Activated CD4-positive, alpha-beta T cell treated with anti-CD3 and anti-CD28 coated beads, Interleukin-2, amount 50 U/mL, for 4 hours (primary cell): ENCODE data around the gene HTRA1.

Source experiments
- DNase-seq, 2 experiments: peaks; one replicate each; pipeline ENCODE4 v3.0.0-alpha.2; 2020

HTRA1 gene

GRCh38 chr10:122497241-122497640, 35.9 kb downstream of the HTRA1 start:
- DNase-seq = no peak

DNA sequence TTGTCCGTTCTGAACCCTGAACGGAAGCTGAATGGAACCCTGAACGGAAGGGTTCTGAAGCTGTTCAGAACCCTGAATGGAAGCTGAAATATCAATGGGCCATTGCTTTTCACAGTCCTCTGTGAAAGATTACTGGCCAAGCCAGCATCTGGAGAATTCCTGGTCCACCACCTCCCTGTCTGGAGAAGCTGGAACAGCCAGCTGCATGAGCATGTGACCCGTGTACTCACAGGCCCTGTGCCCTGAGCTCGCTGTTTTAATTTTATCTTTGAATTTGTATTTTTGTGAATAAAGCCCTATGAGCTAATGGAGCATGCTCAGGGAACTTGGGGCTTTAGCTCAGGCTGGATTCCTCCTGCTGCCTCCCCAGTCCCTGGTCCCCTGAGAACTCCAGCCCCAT, 37.2 kb downstream of the HTRA1 start:
- no peak for DNase-seq

- no peak for DNase-seq
Measured at GRCh38 chr10:122499012-122499411, 37.7 kb downstream of the HTRA1 start.

- no peak for DNase-seq
Measured at GRCh38 chr10:122499491-122499941, 38.2 kb downstream of the HTRA1 start.

- DNase-seq = no peak
Measured at GRCh38 chr10:122500194-122500593, 38.8 kb downstream of the HTRA1 start.

DNA sequence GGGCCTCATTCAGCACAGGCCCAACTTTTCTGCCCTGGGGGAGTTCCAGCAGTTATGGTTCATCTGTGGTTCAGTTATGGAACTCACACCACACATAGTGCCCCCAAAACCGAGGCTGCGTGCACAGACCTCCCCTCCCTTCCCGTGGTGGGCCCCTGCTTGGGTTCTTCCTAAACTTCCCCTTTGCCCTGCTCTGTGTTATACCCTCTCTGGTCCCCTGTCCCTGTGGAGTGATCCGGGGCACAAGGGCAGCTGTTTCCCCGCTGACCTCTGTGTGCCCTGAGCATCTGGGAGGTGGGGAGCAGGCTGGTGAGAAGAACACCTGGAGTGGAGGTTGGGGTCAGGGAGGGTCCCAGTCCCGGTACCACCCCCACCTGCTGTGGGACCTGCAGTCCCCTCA, 39.4 kb downstream of the HTRA1 start:
- DNase-seq = no peak

GRCh38 chr10:122503012-122503411, 41.7 kb downstream of the HTRA1 start:
- no peak for DNase-seq

GRCh38 chr10:122503886-122504609, 42.7 kb downstream of the HTRA1 start:
- no peak for DNase-seq

DNA sequence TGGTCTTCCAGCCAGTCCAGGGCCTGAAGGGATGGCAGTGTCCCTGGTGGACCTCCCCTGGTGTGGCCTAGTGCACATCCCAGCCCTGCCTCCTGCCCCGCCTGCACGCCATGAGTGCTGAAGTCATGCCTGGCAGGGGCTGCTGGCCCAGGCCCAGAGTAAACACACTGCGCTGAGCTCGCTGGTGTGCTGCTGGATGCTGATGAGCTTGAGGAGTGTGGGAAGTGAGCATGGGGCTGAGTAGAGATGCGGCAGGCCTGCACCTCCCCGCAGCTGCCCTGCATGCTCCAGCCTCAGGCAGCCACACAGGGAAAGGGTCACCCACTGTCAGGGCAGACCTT, 43.2 kb downstream of the HTRA1 start:
- DNase-seq = no peak

DNA sequence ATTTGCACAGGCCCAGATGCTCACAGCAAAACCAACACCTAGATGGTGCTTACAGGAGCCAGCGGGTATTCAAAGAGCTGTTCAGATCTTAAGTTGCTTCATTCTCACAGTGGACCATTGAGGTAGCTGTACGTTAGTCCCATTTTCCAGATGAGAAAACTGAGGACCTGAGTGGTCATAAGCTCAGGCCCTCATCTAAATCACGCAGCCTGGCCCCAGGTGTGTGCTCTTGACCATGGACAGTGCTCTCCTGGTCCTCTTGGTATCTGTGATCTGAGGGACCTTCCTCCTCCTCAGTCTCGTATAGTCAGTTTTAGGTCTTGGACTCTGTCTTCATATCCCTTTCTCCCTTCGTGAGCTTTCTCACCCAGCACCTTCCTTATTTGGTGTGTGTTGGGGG, 43.7 kb downstream of the HTRA1 start:
- no peak for DNase-seq

DNA sequence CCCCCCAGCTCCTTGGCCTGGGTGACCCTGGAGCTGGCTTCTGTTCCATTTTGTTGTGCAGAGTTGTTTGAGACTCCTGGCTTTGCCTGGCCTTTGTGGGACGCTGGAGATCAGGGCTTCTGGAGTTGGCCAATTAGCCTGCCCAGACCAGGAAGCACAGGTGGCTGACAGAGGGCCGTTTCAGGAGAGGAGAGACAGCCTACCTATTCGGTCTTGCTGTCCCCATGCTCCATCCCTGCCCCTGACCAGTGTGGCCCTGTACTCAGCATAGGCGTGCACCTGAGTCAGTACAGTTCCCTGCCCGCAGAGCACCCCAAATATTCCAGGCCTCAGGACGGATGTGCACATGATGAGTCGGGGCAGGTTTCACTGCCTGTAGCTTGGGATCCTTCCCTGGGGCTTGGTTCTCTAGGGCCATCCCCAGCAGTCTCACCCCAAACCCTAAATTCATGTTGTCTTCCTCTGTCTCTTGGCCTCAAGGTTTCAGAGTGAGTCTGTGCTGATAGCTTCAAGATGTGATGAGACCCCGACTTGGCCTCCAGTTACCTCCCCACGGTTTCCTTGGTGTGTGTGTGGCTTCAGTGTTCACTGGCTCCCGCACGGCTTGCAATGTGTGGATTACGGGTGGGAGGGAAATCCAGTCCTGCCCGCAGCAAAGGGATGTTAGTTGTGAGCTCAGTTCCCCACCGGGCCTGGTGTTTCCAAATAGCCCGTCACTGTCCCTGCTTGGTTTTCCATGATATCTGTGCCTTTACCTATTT, 44.7 kb downstream of the HTRA1 start:
- no peak for DNase-seq

GRCh38 chr10:122507616-122508015, 46.3 kb downstream of the HTRA1 start:
- no peak for DNase-seq

- DNase-seq = no peak
Measured at GRCh38 chr10:122508021-122508420, 46.7 kb downstream of the HTRA1 start.

GRCh38 chr10:122509323-122509722, 48.0 kb downstream of the HTRA1 start:
- no peak for DNase-seq

DNA sequence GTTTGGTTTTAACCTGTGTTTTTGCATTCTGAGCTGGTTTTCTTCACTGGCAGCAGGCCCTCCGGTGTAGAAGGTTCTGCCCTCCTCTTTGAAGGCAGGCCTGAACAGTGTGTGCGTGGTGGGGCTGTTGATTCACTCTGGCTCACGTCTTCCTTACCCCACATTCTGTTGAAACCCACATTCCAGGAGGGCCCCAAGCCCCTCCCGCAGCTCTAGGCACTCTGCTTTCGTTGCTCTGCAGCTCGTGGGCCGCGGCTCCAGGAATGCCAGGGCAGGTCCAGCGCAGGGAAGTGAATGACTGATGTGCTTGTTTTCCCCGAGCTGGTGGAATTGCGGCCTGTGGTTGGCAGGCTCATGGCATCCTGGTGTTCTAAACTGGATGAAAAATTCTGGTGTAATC, 49.0 kb downstream of the HTRA1 start:
- no peak for DNase-seq

- DNase-seq = no peak
Measured at GRCh38 chr10:122510736-122511135, 49.4 kb downstream of the HTRA1 start.

- no peak for DNase-seq
Measured at GRCh38 chr10:122513053-122513452, 51.7 kb downstream of the HTRA1 start.

DNA sequence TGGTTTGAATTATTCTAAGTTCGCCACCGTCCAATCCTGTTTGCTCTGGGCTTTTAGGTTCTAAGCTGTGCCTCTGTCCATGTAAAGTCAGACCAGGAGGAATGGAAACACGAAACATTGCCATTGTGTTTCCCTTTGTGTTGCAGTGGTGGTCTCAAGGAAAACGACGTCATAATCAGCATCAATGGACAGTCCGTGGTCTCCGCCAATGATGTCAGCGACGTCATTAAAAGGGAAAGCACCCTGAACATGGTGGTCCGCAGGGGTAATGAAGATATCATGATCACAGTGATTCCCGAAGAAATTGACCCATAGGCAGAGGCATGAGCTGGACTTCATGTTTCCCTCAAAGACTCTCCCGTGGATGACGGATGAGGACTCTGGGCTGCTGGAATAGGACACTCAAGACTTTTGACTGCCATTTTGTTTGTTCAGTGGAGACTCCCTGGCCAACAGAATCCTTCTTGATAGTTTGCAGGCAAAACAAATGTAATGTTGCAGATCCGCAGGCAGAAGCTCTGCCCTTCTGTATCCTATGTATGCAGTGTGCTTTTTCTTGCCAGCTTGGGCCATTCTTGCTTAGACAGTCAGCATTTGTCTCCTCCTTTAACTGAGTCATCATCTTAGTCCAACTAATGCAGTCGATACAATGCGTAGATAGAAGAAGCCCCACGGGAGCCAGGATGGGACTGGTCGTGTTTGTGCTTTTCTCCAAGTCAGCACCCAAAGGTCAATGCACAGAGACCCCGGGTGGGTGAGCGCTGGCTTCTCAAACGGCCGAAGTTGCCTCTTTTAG, 52.9 kb downstream of the HTRA1 start:
- DNase-seq = no peak

- no peak for DNase-seq
Measured at GRCh38 chr10:122515022-122515424, 53.7 kb downstream of the HTRA1 start.

- peak; percentile 41 to 52 for DNase-seq
Measured at GRCh38 chr10:122515588-122516231, 54.4 kb downstream of the HTRA1 start.

DNA sequence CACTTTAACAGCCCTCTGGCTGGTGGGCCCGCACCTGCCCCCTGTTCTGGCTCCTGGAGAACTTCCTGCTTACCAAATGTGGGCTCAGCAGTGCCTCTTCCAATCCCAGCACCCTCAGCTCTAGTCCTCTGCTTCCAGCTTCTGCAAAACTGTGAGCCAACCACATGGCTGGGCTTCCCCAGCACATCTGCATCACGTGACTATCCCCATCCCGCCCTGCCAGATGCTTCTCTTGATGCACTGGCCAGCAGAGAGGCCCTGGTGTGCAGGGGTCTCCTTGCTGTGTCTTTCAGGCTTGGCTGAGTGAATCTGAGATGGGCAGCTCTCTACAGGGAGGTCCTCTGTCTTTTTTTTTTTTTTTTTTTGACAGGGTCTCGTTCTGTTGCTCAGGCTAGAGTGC, 55.4 kb downstream of the HTRA1 start:
- DNase-seq = no peak

DNA sequence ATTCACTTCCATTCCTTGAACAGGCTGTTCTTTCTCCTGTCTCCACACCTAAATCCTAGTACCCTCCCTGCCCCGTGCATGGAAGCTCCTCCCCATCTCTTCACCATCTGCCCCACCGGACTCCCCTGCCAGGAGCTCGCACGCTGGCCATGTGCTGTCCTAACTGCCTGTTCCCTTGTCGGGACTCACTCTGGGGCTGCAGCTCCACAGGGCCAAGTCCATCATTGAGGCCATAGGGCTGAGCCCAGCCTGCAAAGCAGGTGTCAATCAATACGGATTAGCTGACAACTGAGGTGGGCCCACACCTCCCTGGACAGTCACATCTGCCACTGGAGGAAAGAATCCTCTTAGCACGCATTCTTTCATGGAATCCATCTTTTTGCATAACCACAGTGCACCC, 57.8 kb downstream of the HTRA1 start:
- DNase-seq = no peak

DNA sequence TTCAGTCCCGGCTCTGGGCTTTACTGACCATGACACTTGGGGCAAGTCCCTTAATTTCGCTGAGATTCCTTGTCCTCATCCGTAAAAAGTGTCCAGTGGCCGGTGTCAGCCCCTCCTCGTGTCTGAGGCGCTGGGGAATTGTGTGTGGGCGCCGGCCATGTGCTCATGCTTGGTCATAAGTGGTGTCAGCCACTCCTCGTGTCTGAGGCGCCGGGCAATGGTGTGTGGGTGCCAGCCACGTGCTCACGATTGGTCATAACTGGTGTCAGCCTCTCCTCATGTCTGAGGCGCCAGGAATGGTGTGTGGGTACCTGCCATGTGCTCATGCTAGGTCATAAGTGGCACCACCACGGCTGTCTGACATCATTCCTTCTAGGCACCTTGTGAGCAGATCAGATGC, 58.5 kb downstream of the HTRA1 start:
- no peak for DNase-seq
